Adrenal gland (tissue), 12 donors: ENCODE data around the gene POLR2E. TPM values are rescaled to one million over a fixed set of nuclear protein-coding genes. Genes with fewer than 3 reads are reported as not detected.

ENCODE experiments used
- DNase-seq, 7 donors: peaks; one replicate each; pipeline ENCODE4 v3.0.0-alpha.2; 2019 to 2020
- H3K27ac ChIP-seq, 5 donors: fragments of 200-600 bp; sonication (generic) in 4 of 5; 1 replicate in 3 of 5; 2 replicates in 2 of 5; pipeline versions ENCODE4 v1.5.1 to v1.8.0; 2016 to 2020; ENCODE audit warnings: mild to moderate bottlenecking in 1 of 5
- H3K27me3 ChIP-seq: fragments of 200-600 bp; 2 replicates; pipeline ENCODE4 v1.8.0; 2021
- H3K36me3 ChIP-seq, 2 donors: fragments of 200-600 bp; replicated peaks in 1 of 2; 1 replicate in 1 of 2; 2 replicates in 1 of 2; pipeline versions ENCODE4 v1.5.1 to v1.8.0; 2018 to 2022
- H3K4me1 ChIP-seq, 2 donors: fragments of 200-600 bp; replicated peaks in 1 of 2; 1 replicate in 1 of 2; 2 replicates in 1 of 2; pipeline versions ENCODE4 v1.5.1 to v1.8.0; 2018 to 2021
- H3K4me3 ChIP-seq, 4 donors: fragments of 200-600 bp; sonication (generic) in 3 of 4; one replicate each; pipeline ENCODE4 v1.5.1; 2016 to 2018
- H3K9me3 ChIP-seq, 3 donors: fragments of 200-600 bp; sonication (generic) in 1 of 3; replicated peaks in 1 of 3; 1 replicate in 2 of 3; 2 replicates in 1 of 3; pipeline versions ENCODE4 v1.5.1 to v1.8.0; 2016 to 2021
- POLR2A ChIP-seq, 2 donors: fragments of 450-650 bp; IDR thresholded peaks; one replicate each; pipeline ENCODE4 v1.6.1; 2017; ENCODE audit warnings: antibody characterized with exemption in 2 of 2, mild to moderate bottlenecking in 2 of 2, moderate library complexity in 1 of 2
- WGBS, 4 donors: extraction: QIAGEN DNeasy Blood & Tissue Kit in 2 of 4; methylation state at CpG; one replicate each; pipeline versions ENCODE4 v1.1.5 to v1.1.7; 2013 to 2017; 5-methylcytosine and 5-hydroxymethylcytosine counted together
- intact Hi-C, 2 donors: fragments of 100-400 bp; cut with DNase I; formaldehyde crosslinking; loops; one replicate each; pipeline versions ENCODE4 v1.14.1 to v1.15.0; 2022 to 2023
- polyA plus RNA-seq, 3 donors: library from polyadenylated mRNA; stranded (reverse); fragments of 200-250 nt in 2 of 3; fragments of 350-450 nt in 1 of 3; fragmentation: Illumina TruSeq in 1 of 3; extraction: RNeasy Lipid Tissue Mini Kit (QIAGEN cat#74804) in 1 of 3; gene quantifications; one replicate each; pipeline ENCODE4 v1.2.3, GENCODE V29; 2013 to 2014
- total RNA-seq, 9 donors: library from RNA; depleted of rRNA in 4 of 9; stranded (reverse); fragments of >200 nt in 4 of 9; fragments of 120-200 nt in 1 of 9; fragmentation: NEBNext Ultra II Directional in 1 of 9; extraction: Animal tissue kit (Norgen Biotek cat#: 25700) in 1 of 9; gene quantifications; one replicate each; pipeline versions ENCODE4 v1.1.0 to v1.2.4, GENCODE V29; 2013 to 2023
- TF ChIP-seq, protein P1 (sequence below), 6 experiments: fragments of 450-650 bp in 4 of 6; fragments of 200-600 bp in 2 of 6; sonication (generic) in 1 of 6; IDR thresholded peaks; 1 replicate in 5 of 6; 2 replicates in 1 of 6; pipeline versions ENCODE4 v1.5.1 to v1.8.0; 2016 to 2021; ENCODE audit warnings: antibody characterized with exemption in 6 of 6, mild to moderate bottlenecking in 2 of 6, moderate library complexity in 1 of 6
- donor health status: healthy with polysubstance abuse.
- donor health status: Bipolar disorder and iron deficiency.
- donor health status: DM: yes; HTN: yes; CAD: no.
- donor health status: DM: no; HTN: no; CAD: no.
- donor health status: DM: no; HTN: no; CAD: no.
- donor health status: DM: yes; HTN: yes; CAD: no.

POLR2E gene
- total and polyA plus RNA-seq, 12 donors: 74.7 to 231 (median 157) TPM

DNA sequence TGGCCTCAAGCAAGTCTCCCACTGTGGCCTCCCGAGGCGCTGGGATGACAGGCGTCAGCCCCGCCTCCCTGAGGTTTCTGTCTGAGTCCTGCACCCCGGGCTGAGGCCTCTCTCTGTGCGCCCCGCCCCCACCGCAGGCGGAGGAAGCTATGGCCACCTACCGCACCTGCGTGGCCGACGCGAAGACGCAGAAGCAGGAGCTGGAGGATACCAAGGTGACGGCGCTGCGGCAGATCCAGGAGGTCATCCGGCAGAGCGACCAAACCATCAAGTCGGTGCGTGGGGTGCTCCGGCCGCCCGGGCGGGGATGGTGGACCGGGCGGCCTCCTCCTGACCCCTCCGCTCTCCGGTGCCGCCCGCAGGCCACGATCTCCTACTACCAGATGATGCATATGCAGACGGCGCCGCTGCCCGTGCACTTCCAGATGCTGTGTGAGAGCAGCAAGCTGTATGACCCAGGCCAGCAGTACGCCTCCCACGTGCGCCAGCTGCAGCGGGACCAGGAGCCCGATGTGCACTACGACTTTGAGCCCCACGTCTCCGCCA lies 15.5 kb downstream of the POLR2E start:
- Histone ChIP-seq H3K36me3 (no peaks in the 10 kb centered on the region), H3K27ac (no peak overlapping the region), H3K4me3 (no peak overlapping the region), H3K9me3 (no peaks in the 10 kb centered on the region), H3K27me3 (no peaks in the 10 kb centered on the region), H3K4me1 (peaks cover 5 to 10% of the 10 kb centered on the region in 2 donors)
- TF ChIP-seq POLR2A (IDR thresholded peaks at IDR 0.05): no peak
- TF ChIP-seq, protein P1, sequence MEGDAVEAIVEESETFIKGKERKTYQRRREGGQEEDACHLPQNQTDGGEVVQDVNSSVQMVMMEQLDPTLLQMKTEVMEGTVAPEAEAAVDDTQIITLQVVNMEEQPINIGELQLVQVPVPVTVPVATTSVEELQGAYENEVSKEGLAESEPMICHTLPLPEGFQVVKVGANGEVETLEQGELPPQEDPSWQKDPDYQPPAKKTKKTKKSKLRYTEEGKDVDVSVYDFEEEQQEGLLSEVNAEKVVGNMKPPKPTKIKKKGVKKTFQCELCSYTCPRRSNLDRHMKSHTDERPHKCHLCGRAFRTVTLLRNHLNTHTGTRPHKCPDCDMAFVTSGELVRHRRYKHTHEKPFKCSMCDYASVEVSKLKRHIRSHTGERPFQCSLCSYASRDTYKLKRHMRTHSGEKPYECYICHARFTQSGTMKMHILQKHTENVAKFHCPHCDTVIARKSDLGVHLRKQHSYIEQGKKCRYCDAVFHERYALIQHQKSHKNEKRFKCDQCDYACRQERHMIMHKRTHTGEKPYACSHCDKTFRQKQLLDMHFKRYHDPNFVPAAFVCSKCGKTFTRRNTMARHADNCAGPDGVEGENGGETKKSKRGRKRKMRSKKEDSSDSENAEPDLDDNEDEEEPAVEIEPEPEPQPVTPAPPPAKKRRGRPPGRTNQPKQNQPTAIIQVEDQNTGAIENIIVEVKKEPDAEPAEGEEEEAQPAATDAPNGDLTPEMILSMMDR (IDR thresholded peaks at IDR 0.05): no peak
- WGBS, 4 donors: 80 to 92% (median 92%) methylated on average over 18 to 45 of the region's 45 CpGs
- intact Hi-C loops: no loop called here
- peak in 1 of 7 donors; percentile 22 for DNase-seq

DNA sequence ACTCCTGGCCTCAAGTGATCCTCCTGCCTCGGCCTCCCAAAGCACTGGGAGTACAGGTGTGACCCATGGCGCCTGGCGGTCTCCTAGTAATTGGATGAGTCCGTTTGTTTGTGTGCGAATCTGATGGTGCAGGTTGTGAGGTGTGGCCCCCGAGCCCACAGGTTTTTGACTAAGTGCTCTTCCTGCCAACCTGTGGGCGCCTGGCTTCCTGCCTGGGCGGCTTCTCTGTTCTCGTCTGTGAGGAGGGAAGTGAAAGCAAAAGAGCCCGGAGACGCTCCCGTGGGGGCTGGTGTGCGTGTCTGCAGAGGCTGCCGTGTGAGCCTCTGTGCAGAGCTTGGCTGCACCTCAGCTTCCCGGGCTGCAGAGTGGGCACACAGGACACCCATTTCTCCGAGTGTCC lies 18.2 kb downstream of the POLR2E start:
- H3K36me3 ChIP-seq: no peaks in the 10 kb centered on the region
- H3K27me3 ChIP-seq: peaks cover under 1% of the 10 kb centered on the region
- DNase-seq: peak in 6 of 7 donors; percentile 45 to 77 (median 60)
- H3K4me1 ChIP-seq: no peaks in the 10 kb centered on the region
- 20 to 59% (median 49%) methylated on average over 1 to 16 of the region's 16 CpGs for WGBS, 4 donors
- intact Hi-C loops: no loop called here
- no peaks in the 10 kb centered on the region for H3K9me3 ChIP-seq
- TF ChIP-seq, protein P1 (IDR thresholded peaks at IDR 0.05): no peak
- TF ChIP-seq POLR2A (IDR thresholded peaks at IDR 0.05): no peak
- no peak overlapping the region for H3K27ac ChIP-seq
- no peak overlapping the region for H3K4me3 ChIP-seq

DNA sequence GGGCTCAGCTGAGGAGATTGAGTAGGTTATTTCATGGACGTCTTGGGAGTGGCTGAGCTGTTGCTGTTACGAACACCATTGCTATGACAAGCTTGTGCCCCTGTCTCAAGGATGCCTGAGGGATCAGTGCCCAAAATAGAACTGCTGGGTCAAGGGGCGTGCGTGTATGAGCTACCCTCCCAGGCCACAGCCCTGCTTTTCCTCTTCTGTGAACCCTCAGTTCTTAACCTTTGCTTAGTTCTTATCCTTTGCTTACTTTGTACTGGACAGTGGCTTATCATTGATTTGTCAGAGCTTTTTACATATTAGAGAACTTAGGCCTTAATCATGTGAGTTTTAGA lies 19.2 kb downstream of the POLR2E start:
- no peaks in the 10 kb centered on the region for H3K36me3 ChIP-seq
- DNase-seq: no peak
- WGBS, 4 donors: 69 to 73% (median 72%) methylated on average over 4 of the region's 4 CpGs
- H3K27ac ChIP-seq: no peak overlapping the region
- H3K4me1 ChIP-seq: peaks cover 0 to 1% of the 10 kb centered on the region in 2 donors
- H3K9me3 ChIP-seq: no peaks in the 10 kb centered on the region
- H3K27me3 ChIP-seq: peaks cover 8% of the 10 kb centered on the region
- H3K4me3 ChIP-seq: no peak overlapping the region
- TF ChIP-seq, protein P1 (IDR thresholded peaks at IDR 0.05): no peak
- TF ChIP-seq POLR2A (IDR thresholded peaks at IDR 0.05): no peak
- intact Hi-C loops: no loop called here

DNA sequence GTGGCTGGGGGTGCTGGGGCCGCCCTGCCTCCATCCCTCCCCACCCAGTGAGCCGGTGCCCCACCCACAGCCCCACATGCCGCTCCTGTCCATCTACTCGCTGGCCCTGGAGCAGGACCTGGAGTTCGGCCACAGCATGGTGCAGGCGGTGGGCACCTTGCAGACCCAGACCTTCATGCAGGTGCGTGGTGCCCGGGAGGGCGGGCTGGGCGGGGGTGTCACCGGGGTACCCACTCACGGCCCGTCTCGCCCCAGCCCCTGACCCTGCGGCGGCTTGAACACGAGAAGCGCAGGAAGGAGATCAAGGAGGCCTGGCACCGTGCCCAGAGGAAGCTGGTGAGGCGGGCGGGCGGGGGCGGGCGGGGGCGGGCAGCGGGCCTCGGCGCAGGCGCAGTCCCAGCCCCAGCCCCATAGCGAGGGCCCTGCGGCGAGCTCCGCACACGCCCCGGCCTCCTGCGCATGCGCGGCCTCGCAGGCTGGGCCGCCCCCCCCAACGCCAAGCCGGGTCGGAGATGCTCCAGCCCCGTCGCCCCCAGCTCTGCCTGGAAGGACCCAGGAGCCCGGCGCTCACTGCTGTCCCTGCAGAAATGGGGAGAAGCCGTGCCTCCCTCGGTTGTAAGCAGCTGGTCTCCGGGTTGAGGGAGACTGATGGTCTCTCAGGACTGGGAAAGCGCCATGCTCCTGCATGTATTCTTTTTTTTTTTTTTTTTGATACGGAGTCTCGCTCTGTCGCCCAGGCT lies 20.5 kb downstream of the POLR2E start:
- Histone ChIP-seq H3K27me3 (peaks cover 21% of the 10 kb centered on the region), H3K9me3 (no peaks in the 10 kb centered on the region), H3K4me3 (no peak overlapping the region), H3K4me1 (peaks cover 0 to 5% of the 10 kb centered on the region in 2 donors), H3K36me3 (no peaks in the 10 kb centered on the region), H3K27ac (peak overlapping the region in 1 of 5 donors; percentile 34)
- WGBS, 4 donors: 56 to 74% (median 60%) methylated on average over 16 to 54 of the region's 54 CpGs
- peak; percentile 69 to 87 (median 75) for DNase-seq
- TF ChIP-seq, protein P1 (IDR thresholded peaks at IDR 0.05): no peak
- no peak for TF ChIP-seq POLR2A (IDR thresholded peaks at IDR 0.05)
- intact Hi-C loops: no loop called here
